ENCODE results near the gene PCSK7.

- no peak for TF ChIP-seq ZFP3 (CRISPR knock-in tag; IDR thresholded peaks at IDR 0.05)
- TF ChIP-seq OSR1 (CRISPR knock-in tag; IDR thresholded peaks at IDR 0.05) = no peak
- TF ChIP-seq ZNF565 (CRISPR knock-in tag; conservative IDR thresholded peaks at IDR 0.05; ENCODE audit: low read depth) = no peak
- no peak for TF ChIP-seq CREB5 (CRISPR knock-in tag; IDR thresholded peaks at IDR 0.05; ENCODE audit: low read depth)
- no peak for TF ChIP-seq ISL1 (CRISPR knock-in tag; IDR thresholded peaks at IDR 0.05)
- TF ChIP-seq GLIS3 (CRISPR knock-in tag; IDR thresholded peaks at IDR 0.05) = no peak
- TF ChIP-seq ESRRG (CRISPR knock-in tag; IDR thresholded peaks at IDR 0.05) = no peak
Observed at GRCh38 chr11:117193130-117194020, 38.5 kb downstream of the PCSK7 start.

Measured in SK-N-SH treated with all-trans-retinoic acid at 6 μM for 48 hours (cell line).